K562 (cell line): ENCODE measurements around the gene ZNF628. TPM values are rescaled to one million over a fixed set of nuclear protein-coding genes. Genes with fewer than 3 reads are reported as not detected.
A peak's percentile ranks its signal among the peaks of the same experiment; 100 is the strongest.

Source experiments
- BHLHE40 ChIP-seq: IDR thresholded peaks from 2 replicates; pipeline ENCODE4 v1.6.1; 2011; ENCODE audit warnings: low read length, improper control_type of control experiment
- HINFP ChIP-seq: fragments of 450-650 bp; conservative IDR thresholded peaks from 2 replicates; pipeline ENCODE4 v1.6.1; 2016; ENCODE audit warnings: missing genetic modification characterization, low read depth, mild to moderate bottlenecking, control low read depth, missing compliant biosample characterization
- MBD2 ChIP-seq: sonication (generic); IDR thresholded peaks from 2 replicates; pipeline ENCODE4 v1.6.1; 2016; ENCODE audit warnings: low read depth, borderline replicate concordance
- MNT ChIP-seq, 2 experiments: fragments of 450-650 bp; conservative IDR thresholded peaks; 2 replicates each; pipeline ENCODE4 v1.6.1; 2017; ENCODE audit warnings: mild to moderate bottlenecking in 2 of 2, moderate library complexity in 2 of 2
- NFXL1 ChIP-seq: fragments of 450-650 bp; formaldehyde crosslinking; IDR thresholded peaks from 2 replicates; pipeline ENCODE4 v1.4.0; 2021; ENCODE audit warnings: mild to moderate bottlenecking
- POLR2AphosphoS2 ChIP-seq: IDR thresholded peaks from 2 replicates; pipeline ENCODE4 v1.6.1; 2012; ENCODE audit warnings: low read length, improper control_type of control experiment
- PRDM10 ChIP-seq: fragments of 450-650 bp; IDR thresholded peaks from 2 replicates; pipeline ENCODE4 v1.6.1; 2018; ENCODE audit not compliant: partially characterized antibody
- RBM25 ChIP-seq: fragments of 200-400 bp; formaldehyde crosslinking; IDR thresholded peaks from 2 replicates; pipeline ENCODE4 v1.6.1; 2018; ENCODE audit warnings: low read length, low read depth, moderate library complexity; ENCODE audit not compliant: severe bottlenecking
- RHOXF2B ChIP-seq: fragments of 250-450 bp; sonication (Bioruptor Pico); conservative IDR thresholded peaks from 2 replicates; pipeline ENCODE4 v1.5.1; 2021
- SLC30A9 ChIP-seq: fragments of 250-450 bp; sonication (Bioruptor Pico); IDR thresholded peaks from 2 replicates; pipeline ENCODE4 v1.8.0; 2022; ENCODE audit warnings: mild to moderate bottlenecking, moderate library complexity
- TOE1 ChIP-seq, 2 experiments: fragments of 450-650 bp in 1 of 2; sonication (generic) in 1 of 2; formaldehyde crosslinking in 1 of 2; IDR thresholded peaks; 2 replicates each; pipeline versions ENCODE4 v1.7.1 to v1.8.0; 2016 to 2022; ENCODE audit warnings: borderline replicate concordance in 2 of 2, mild to moderate bottlenecking in 2 of 2, antibody characterized with exemption in 1 of 2, inconsistent platforms in 1 of 2, low read depth in 1 of 2, missing genetic modification reagents in 1 of 2, moderate library complexity in 1 of 2
- VEZF1 ChIP-seq: fragments of 200-800 bp; sonication (Bioruptor generic); IDR thresholded peaks from 2 replicates; pipeline ENCODE4 v1.6.1; 2017; ENCODE audit warnings: missing genetic modification characterization, missing compliant biosample characterization
- ZBTB5 ChIP-seq: fragments of 450-650 bp; IDR thresholded peaks from 2 replicates; pipeline ENCODE4 v1.6.1; 2017; ENCODE audit warnings: antibody characterized with exemption
- polyA plus RNA-seq, 8 experiments: library from polyadenylated mRNA; depleted of rRNA in 4 of 8; stranded (reverse) in 5 of 8; unstranded in 3 of 8; fragments of >200 nt; fragmentation: Nextera tagmentation in 2 of 8; fragmentation: Illumina TruSeq in 1 of 8; extraction: Ambion mirVana in 2 of 8; extraction: Trizol in 1 of 8; gene quantifications; 2 replicates each; pipeline versions ENCODE4 v1.2.1 to v1.2.3, GENCODE V29; 2011 to 2014; ENCODE audit warnings: inconsistent platforms in 1 of 8, missing spikeins in 1 of 8
- total RNA-seq, 7 experiments: library from RNA; depleted of rRNA in 6 of 7; stranded (reverse); fragments of >200 nt in 6 of 7; fragmentation: Illumina TruSeq in 2 of 7; extraction: Trizol in 2 of 7; gene quantifications; 2 replicates each; pipeline versions ENCODE4 v1.2.1 to v1.2.3, GENCODE V29; 2011 to 2021; ENCODE audit warnings: low replicate concordance in 1 of 7

Gene ZNF628
- total and polyA plus RNA-seq, 9 of the 15 experiments (the other 6 are each of a cell fraction or from before 2014, with no cell fraction given), result 0.13 to 13.6 (median 2.2) TPM; not detected in 3

- TF ChIP-seq MNT (conservative IDR thresholded peaks at IDR 0.05), result peak in 1 of 2 experiments; percentile 53; a peak in 2 of 4 replicates
- TF ChIP-seq MBD2, result peak; percentile 98
- peak; percentile 98 for TF ChIP-seq VEZF1 (CRISPR knock-in tag)
- TF ChIP-seq RBM25, result peak; percentile 74
- TF ChIP-seq POLR2AphosphoS2, result peak; percentile 92; the same call in 1 of the 2 replicates
- peak; percentile 99 for TF ChIP-seq PRDM10
- TF ChIP-seq HINFP (tag), result peak; percentile 99
- no peak for TF ChIP-seq RHOXF2B (CRISPR knock-in tag)
- peak; percentile 96 for TF ChIP-seq TOE1 (IDR thresholded peaks at IDR 0.05; ENCODE audit: borderline replicate concordance)
- no peak for TF ChIP-seq TOE1 (CRISPR knock-in tag; IDR thresholded peaks at IDR 0.05; ENCODE audit: borderline replicate concordance, low read depth)
- no peak for TF ChIP-seq NFXL1
- no peak for TF ChIP-seq SLC30A9 (CRISPR knock-in tag)
- peak; percentile 77 for TF ChIP-seq BHLHE40
- TF ChIP-seq ZBTB5, result peak; percentile 82
Measured at GRCh38 chr19:55452749-55453346, 23.6 kb upstream of the ZNF628 start (continued).
